ENCODE results near the gene SOS1.

GRCh38 chr2:39080152-39080551 lies 40.7 kb downstream of the SOS1 start:
- TF ChIP-seq CTCF (IDR thresholded peaks at IDR 0.05) (no peak), POLR2A (IDR thresholded peaks at IDR 0.05) (no peak)

Data from upper lobe of left lung (tissue), 4 donors.